SH-SY5Y (cell line): ENCODE results near the gene OMP.

Source experiments
- GATA2 ChIP-seq: IDR thresholded peaks from 2 replicates; pipeline ENCODE4 v1.6.1; 2011; ENCODE audit warnings: mild to moderate bottlenecking, low read depth, low read length
- GATA3 ChIP-seq: IDR thresholded peaks from 2 replicates; pipeline ENCODE4 v1.6.1; 2011; ENCODE audit warnings: low read depth, mild to moderate bottlenecking, low read length, moderate library complexity

OMP gene

GRCh38 chr11:77075425-77075905, 27.2 kb upstream of the OMP start:
- TF ChIP-seq GATA2 = no peak
- TF ChIP-seq GATA3 = no peak

GRCh38 chr11:77079666-77080065, 23.0 kb upstream of the OMP start:
- TF ChIP-seq GATA2 (no peak), GATA3 (no peak)

GRCh38 chr11:77080643-77081210, 21.9 kb upstream of the OMP start:
- TF ChIP-seq GATA3 (no peak), GATA2 (no peak)

- TF ChIP-seq GATA2 (no peak), GATA3 (no peak)
These were observed 21.2 kb upstream of the OMP start for GRCh38 chr11:77081381-77081851.

GRCh38 chr11:77081976-77082836, 20.4 kb upstream of the OMP start:
- TF ChIP-seq GATA3 (no peak), GATA2 (no peak)

- TF ChIP-seq GATA3 (no peak), GATA2 (no peak)
These were observed 19.6 kb upstream of the OMP start for GRCh38 chr11:77082838-77083565.

GRCh38 chr11:77083566-77084245, 18.9 kb upstream of the OMP start:
- TF ChIP-seq GATA2 = no peak

- TF ChIP-seq GATA2 (no peak), GATA3 (no peak)
These were observed 18.0 kb upstream of the OMP start for GRCh38 chr11:77084581-77085191.

- TF ChIP-seq GATA2 (no peak), GATA3 (no peak)
These were observed 17.0 kb upstream of the OMP start for GRCh38 chr11:77085652-77086051.

GRCh38 chr11:77086521-77087472, 15.8 kb upstream of the OMP start:
- TF ChIP-seq GATA2 (no peak), GATA3 (no peak)

GRCh38 chr11:77087723-77088225, 14.9 kb upstream of the OMP start:
- TF ChIP-seq GATA3 = no peak
- TF ChIP-seq GATA2 = no peak

- TF ChIP-seq GATA2 (no peak), GATA3 (no peak)
These were observed 14.2 kb upstream of the OMP start for GRCh38 chr11:77088236-77089003.
